NCI-H748 treated with DMSO at 0.1 percent for 48 hours (cell line): Measurements from ENCODE around the gene OR4S2.

Experiments used
- DNase-seq: peaks from one replicate; lab custom pipeline; 2025; lab: John Stamatoyannopoulos, UW

The OR4S2 gene, protein sequence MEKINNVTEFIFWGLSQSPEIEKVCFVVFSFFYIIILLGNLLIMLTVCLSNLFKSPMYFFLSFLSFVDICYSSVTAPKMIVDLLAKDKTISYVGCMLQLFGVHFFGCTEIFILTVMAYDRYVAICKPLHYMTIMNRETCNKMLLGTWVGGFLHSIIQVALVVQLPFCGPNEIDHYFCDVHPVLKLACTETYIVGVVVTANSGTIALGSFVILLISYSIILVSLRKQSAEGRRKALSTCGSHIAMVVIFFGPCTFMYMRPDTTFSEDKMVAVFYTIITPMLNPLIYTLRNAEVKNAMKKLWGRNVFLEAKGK

DNA sequence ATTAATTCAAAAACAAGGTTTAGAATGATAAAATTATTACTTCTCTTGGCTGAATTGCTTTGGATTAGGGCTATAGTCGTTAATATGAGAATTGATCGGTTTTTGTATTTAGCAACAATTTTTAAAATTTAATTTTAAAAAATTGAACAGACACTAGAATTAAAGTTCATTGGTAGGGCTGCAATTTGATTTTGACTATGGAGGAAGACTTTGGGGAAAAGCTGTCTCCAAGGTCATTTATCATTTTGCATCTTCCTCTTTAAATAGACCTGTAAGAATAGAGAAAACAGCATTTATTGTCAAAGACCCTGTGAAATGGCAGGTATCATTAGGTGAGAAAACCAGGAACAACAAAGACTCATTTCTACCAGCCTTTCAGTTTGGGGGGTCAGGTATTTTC lies at the start of gene OR4S2:
OR4S2 (plus strand) TSS at position 301 of the 400 bp plus-strand sequence. CDS start 2,577 bp downstream, outside the sequence.
- DNase-seq: no peak

DNA sequence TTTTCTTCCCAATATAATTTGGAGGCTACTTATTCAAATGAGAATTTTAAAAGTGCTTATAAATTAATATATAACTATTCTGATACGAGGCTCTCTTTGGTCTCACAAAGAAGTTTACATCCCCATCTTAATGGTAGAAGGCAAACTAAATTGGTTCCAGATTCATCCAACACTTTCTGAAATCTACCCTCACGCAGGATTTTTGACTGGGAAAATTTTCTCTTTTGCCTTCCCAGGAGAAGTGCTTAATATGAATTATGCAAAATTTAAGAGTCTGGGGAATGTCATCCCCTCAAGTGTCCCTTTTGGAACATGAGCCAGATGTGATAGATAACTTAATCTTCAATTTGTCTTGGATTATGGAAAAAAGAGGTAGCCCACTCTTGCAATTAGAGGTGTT lies 40.6 kb upstream of the OR4S2 start, which contains the start of gene OR4C11:
OR4C11 (minus strand) TSS at position 101 of the 400 bp plus-strand sequence. CDS start 3,272 bp downstream, outside the sequence.
- no peak for DNase-seq

DNA sequence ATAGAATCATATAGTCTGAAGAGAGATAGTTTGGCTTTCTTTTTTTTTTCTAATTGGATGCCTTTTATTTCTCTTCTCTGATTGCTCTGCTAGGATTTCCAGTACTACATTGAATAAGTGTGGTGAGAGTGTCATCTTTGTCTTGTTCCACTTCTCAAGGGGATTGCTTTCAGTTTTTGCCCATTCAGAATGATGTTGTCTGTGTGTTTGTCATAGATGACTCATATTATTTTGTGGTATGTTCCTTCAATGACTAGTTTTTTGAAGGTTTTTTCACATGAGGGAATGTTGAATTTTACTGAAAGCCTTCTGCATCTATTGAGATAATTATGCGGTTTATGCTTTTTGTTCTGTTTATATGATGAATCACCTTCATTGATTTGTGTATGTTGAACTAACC lies 23.6 kb upstream of the OR4S2 start:
- no peak for DNase-seq

DNA sequence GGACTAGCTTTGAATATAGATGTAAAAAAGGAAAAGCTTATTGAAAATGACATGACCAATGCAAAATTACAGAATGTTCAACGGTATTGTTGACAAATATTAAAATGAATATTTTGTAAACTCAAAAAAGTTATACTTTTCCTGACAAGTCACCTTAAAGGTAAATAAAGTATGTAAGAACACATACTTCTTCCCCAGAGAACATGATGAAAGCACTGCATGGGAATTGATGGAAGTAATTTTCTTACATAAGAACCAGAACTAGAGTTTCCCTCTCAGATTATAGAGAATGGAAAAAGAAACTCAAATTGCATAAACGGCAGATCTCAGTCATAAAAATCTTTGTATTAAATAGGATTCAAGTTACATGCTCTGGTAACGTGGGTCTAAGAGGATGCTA lies 13.3 kb upstream of the OR4S2 start, which contains the start of gene OR4P4:
OR4P4 (plus strand) TSS at position 301 of the 400 bp plus-strand sequence.
- DNase-seq: no peak

DNA sequence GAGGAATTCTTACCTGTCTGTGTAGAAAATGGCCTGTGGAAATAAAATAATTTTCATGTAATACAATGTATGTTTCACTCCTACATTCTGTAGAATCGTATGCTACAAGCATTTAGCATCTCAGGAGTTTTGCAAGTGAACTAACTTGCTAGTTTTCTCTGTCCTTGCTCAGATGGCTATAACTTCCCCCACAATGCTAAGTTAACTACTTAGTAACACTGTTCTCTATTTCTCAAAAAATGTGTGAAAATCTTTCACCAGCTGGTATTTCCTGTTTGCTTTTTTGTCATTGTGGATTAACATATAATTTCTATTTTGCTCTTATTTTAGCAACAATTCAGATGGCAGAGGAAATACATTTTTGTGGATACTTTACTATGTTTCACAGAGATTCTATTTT lies 4.4 kb downstream of the OR4S2 start:
- DNase-seq: no peak

DNA sequence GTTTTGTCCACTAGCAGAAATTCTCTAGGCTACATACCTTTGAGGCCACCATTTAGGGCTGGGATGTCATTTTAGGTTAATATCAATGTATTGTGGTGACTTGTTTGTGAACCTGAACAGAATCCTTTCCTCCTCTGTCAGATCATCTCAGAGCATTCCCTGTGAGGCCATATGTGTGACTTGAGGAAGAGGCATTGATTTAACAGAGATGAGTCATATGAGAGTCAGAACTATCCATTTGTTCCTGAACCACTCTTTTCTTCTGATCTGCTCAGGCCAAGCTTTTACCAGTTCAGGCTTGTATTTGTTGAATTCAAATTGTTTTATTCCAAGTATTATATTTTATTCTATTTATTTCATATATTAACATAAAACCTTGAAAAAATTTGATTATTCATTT lies 7.0 kb downstream of the OR4S2 start:
- DNase-seq: no peak

DNA sequence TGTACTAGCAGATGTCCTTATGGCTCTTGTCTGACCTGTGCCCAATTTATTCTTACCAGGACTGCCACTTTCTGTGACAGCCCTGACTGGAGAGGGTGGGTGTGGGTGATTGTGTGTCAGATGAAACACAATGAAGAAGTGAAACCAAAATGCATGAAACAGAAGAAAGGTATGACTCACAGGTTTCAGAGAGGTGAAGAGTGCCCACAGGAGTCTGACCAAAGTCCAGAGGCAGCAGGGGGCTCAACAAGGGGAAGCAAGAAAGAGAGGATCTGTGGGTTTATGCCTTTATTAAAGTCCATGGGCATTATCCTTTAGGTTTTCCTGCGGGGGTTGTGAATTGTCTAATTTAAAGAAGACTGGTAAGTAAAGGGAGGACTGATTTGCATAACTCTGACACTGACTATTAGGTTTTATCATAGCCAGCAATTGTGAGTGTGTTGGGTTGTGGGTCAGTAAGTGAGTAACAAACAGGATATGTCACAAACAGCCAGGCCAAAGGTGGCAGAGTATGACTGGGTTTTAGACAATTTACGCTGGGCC lies 10.0 kb downstream of the OR4S2 start:
- no peak for DNase-seq

DNA sequence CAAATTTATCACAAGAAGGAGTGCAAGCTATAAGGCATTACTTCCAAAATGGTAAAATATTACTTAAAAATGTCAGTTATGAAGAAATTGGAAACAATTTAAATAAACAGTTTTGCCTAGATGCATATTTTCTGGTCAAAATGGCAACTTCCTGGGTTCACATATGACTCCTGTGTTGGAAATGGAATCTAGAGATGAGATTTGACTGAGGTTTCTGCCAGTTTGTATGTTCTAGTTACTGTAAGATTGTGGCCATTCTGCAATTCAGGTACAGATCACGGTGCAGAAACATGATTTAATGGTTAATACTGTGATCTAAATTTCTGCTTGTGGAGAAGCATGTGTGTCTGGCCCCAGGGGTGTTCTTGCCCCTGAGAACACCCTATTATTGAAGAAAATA lies 10.5 kb downstream of the OR4S2 start:
- DNase-seq: no peak

DNA sequence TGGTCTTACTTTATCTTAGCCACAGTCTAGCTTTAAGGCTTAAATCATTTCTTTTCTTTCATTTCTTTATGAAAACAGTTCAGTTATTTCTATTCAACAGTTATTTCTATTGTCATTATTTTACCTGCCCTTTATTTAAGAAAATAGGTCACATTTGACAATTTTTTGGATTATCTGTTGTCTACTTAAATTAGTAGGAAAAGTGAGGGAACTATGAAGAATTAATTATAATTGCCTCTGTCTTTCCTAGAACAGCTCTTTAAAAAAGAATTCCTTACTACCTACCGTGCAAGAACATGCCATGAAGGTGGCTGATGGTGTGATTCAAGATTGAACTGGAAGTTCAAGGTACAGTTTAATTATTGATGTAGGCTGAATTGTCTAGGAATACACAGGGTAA lies 13.8 kb downstream of the OR4S2 start, which contains the start of gene OR4C6:
OR4C6 (plus strand) TSS at position 301 of the 400 bp plus-strand sequence. CDS start 2,966 bp downstream, outside the sequence.
- no peak for DNase-seq

DNA sequence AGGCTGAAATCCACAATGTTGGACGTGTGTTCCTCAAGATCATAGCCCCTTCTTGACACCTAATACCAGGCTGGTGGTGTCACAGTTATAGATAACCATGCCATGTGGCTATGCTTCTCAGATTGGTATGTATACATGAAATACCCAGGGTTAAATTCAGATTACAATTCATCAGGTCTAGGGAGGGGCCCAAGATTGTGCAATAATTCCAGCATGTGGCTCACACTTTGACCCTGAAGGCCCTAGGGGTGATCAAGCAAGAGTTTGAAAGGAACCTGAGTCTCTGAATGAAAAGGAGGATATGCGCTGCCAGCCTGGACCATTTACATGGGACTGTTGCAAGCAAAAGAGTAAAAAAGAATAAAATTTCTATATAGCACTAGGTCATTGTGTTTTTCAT lies 21.2 kb downstream of the OR4S2 start:
- no peak for DNase-seq

DNA sequence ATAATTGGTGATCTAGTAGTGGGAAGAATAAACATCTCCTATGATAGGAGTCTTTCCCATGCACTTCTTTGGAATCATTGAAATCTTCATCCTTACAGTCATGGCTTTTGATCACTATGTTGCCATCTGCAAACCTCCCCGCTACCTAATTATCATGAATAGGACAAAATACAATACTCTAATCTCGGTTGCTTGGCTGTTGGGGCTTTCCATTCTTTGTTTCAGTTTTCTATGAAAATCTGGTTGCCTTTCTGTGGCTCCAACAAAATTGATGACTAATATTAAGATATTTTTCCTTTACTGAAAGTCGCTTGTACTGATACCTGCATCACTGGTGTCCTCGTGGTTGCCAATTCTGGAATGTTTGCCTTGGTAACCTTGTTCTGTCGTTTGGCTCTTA lies 25.7 kb downstream of the OR4S2 start:
- no peak for DNase-seq

DNA sequence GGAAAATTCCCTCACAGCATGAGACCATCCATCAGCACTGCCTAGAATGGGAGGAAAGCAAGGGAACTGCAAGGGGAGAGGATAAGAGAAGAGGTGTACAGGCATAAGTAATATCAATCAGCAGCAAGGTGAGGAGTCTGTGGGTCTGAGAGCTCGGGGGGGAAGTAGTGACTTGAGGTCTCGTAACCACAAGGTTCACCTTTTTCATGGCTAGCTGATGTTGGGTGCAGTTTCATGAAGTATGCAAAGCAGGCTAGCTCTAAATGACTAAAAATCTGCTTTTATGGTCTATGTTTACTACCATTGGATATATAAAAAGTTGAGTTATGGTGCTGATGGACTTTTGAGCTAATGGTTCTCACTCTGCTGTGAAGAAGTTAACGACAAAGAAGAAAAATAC lies 49.7 kb downstream of the OR4S2 start:
- DNase-seq: no peak

DNA sequence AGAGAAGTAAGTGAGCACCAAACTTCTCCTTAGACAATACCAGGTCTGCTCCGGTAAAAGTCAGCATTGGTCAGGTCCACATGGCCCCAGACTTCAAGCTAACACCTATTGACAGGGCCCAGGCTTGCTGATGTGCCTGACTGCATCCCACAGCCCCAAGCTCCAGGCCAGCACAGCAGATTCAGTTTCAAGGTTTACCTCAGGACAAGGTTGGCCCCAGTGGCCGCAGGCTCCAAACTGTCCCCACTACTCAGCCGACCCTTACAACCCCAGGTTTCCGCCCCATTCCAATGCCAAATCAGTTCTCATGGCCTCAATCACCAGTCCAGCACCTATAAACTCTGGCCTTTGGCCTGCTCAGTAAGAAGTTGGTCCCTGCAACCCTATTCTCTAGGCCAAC lies 53.3 kb downstream of the OR4S2 start:
- DNase-seq: no peak
